HG03575 (cell line): ENCODE data around the gene OR9G1.
"Not testable (repeated sequence)": the region's sequence is repeated elsewhere in the genome, so short reads cannot be mapped to it uniquely, and the experiment has no call there.

Source experiments
- ATAC-seq: cut with Tn5 transposase; IDR thresholded peaks from one replicate; pipeline ENCODE4 v1.9.1; 2021; ENCODE audit not compliant: unreplicated experiment, insufficient number of reproducible peaks, low FRiP score; ENCODE audit errors: extremely low read depth

The OR9G1 gene

GRCh38 chr11:56698795-56699194, at the start of gene OR9G1:
TSS of gene OR9G1 (plus strand) at chr11:56699095. CDS start at chr11:56700388, 1,293 bp downstream.
- ATAC-seq = no peak

GRCh38 chr11:56659755-56660154, 39.1 kb upstream of the OR9G1 start:
- ATAC-seq = no peak

GRCh38 chr11:56663386-56663785, 35.5 kb upstream of the OR9G1 start, which contains the start of gene OR5AR1:
TSS of gene OR5AR1 (plus strand) at chr11:56663686. CDS start at chr11:56663686, 0 bp downstream.
- no peak for ATAC-seq

- ATAC-seq = no peak
These were observed 27.9 kb upstream of the OR9G1 start for GRCh38 chr11:56670984-56671383.

- ATAC-seq = no peak
These were observed 10.3 kb upstream of the OR9G1 start for GRCh38 chr11:56688554-56689100.

- ATAC-seq = not testable (repeated sequence)
These were observed 7.7 kb upstream of the OR9G1 start for GRCh38 chr11:56691179-56691578.

- no peak for ATAC-seq
These were observed 5.5 kb upstream of the OR9G1 start for GRCh38 chr11:56693428-56693827.

- no peak for ATAC-seq
These were observed 1.5 kb downstream of the OR9G1 start for GRCh38 chr11:56700242-56700913.

- no peak for ATAC-seq
These were observed 2.1 kb downstream of the OR9G1 start for GRCh38 chr11:56700914-56701485.

- ATAC-seq = no peak
These were observed 7.0 kb downstream of the OR9G1 start for GRCh38 chr11:56705784-56706396.

GRCh38 chr11:56706486-56706885, 7.6 kb downstream of the OR9G1 start:
- no peak for ATAC-seq

GRCh38 chr11:56714206-56714605, 15.3 kb downstream of the OR9G1 start:
- no peak for ATAC-seq

- no peak for ATAC-seq
These were observed 17.5 kb downstream of the OR9G1 start for GRCh38 chr11:56716379-56716854.

GRCh38 chr11:56720513-56720912, 21.6 kb downstream of the OR9G1 start:
- ATAC-seq = no peak

- ATAC-seq = no peak
These were observed 41.2 kb downstream of the OR9G1 start for GRCh38 chr11:56740107-56740506.

- ATAC-seq = no peak
These were observed 42.0 kb downstream of the OR9G1 start for GRCh38 chr11:56740886-56741285.

GRCh38 chr11:56748597-56748996, 49.7 kb downstream of the OR9G1 start, which contains the start of gene OR9G4:
TSS of gene OR9G4 (minus strand) at chr11:56748697. CDS start at chr11:56743766, 4,931 bp downstream.
- no peak for ATAC-seq

- ATAC-seq = no peak
These were observed 51.3 kb downstream of the OR9G1 start for GRCh38 chr11:56750190-56750589.

- no peak for ATAC-seq
These were observed 52.6 kb downstream of the OR9G1 start for GRCh38 chr11:56751480-56751879.
